ENCODE data around the gene SUN1.
"Not testable (repeated sequence)": the region's sequence is repeated elsewhere in the genome, so short reads cannot be mapped to it uniquely, and the experiment has no call there.

Gene SUN1

DNA sequence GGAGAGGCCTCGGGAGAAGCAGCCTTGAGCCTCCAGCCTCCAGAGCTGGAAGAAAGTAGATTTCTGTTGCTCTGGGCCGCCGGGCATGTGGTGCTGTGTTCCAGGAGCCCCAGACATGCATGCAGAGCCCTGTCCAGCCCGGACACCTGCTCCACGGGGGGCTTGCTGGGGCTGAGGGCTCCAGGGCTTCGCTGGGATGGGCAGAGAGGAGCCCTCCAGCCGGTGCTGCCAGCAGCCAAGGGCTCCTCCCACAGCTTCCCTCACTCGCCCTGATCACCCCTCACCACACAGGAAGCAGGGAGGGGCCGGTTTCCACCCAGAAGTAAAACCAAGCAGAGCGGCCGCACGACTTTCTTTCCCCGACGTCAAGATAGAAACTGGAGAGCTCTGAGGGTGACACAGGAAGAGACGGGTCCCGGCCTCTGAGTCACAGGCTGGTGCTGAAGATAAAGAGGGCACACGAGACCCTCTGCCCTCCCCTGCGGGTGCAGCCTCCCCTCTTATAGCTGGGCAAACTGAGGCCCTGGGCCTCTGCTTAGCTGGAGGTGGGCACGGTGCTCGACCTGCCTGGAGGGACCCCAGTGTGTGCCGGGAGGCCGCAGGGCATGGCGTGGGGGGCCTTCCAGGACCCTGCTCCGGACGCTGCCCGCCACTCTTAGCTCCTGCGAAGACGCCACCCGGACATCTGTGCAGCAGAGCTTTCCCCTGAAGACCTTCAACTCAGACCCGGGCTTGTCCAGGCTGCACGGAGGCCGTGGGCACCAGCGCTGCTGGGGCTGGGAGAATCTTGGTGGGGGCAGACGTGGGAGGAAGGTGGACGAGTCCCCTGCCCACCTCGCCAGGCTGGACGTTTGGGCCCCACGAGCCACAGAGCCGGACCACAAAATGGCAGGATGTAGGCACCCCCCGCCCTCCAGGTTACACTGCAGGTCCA lies 91.1 kb downstream of the SUN1 start:
- DNase-seq: peak; percentile 33

DNA sequence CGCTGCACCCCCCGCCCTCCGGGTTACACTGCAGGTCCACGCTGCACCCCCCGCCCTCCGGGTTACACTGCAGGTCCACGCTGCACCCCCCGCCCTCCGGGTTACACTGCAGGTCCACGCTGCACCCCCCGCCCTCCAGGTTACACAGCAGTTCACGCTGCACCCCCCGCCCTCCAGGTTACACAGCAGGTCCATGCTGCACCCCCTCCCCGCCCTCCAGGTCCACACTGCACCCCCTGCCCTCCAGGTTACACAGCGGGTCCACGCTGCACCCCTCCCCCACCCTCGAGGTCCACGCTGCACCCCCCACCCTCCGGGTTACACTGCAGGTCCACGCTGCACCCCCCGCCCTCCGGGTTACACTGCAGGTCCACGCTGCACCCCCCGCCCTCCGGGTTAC lies 91.8 kb downstream of the SUN1 start:
- not testable (repeated sequence) for DNase-seq

Measured in COR-L47 (cell line).